ENCODE data around the gene CEP112. TPM values are rescaled to one million over a fixed set of nuclear protein-coding genes. Genes with fewer than 3 reads are reported as not detected.
"Not testable (repeated sequence)": the region's sequence is repeated elsewhere in the genome, so short reads cannot be mapped to it uniquely, and the experiment has no call there.

The CEP112 gene
- total RNA-seq, 1 donor from 2014 or later: 13.6 TPM

GRCh38 chr17:66094727-66095126 lies 97.2 kb downstream of the CEP112 start:
- ATAC-seq (no peak), DNase-seq (no peak)
- intact Hi-C loops (cut with micrococcal nuclease): no loop called here

GRCh38 chr17:66091445-66092080 lies 100.4 kb downstream of the CEP112 start:
- intact Hi-C loops (cut with micrococcal nuclease): no loop called here
- DNase-seq: no peak
- ATAC-seq: no peak

GRCh38 chr17:66089764-66090163 lies 102.2 kb downstream of the CEP112 start:
- ATAC-seq (no peak), DNase-seq (no peak)
- intact Hi-C loops (cut with micrococcal nuclease): no loop called here

- ATAC-seq: no peak
- intact Hi-C loops (cut with micrococcal nuclease): no loop called here
These were observed 103.8 kb downstream of the CEP112 start for GRCh38 chr17:66088173-66088572.

GRCh38 chr17:66087073-66087472 lies 104.9 kb downstream of the CEP112 start:
- DNase-seq (no peak), ATAC-seq (no peak)
- intact Hi-C loops (cut with micrococcal nuclease): no loop called here

More at GRCh38 chr17:66088173-66088572, 103.8 kb downstream of the CEP112 start:
- DNase-seq: no peak

GRCh38 chr17:66085221-66085620 lies 106.7 kb downstream of the CEP112 start:
- no peak for ATAC-seq
- DNase-seq: no peak
- intact Hi-C loops (cut with micrococcal nuclease): no loop called here

GRCh38 chr17:66080670-66081069 lies 111.3 kb downstream of the CEP112 start:
- ATAC-seq; intact Hi-C loops (cut with micrococcal nuclease): not testable (repeated sequence)

GRCh38 chr17:66076546-66077190 lies 115.3 kb downstream of the CEP112 start:
- intact Hi-C loops (cut with micrococcal nuclease): no loop called here

More at GRCh38 chr17:66080670-66081069, 111.3 kb downstream of the CEP112 start:
- DNase-seq: not testable (repeated sequence)

GRCh38 chr17:66073384-66073783 lies 118.5 kb downstream of the CEP112 start:
- no peak for ATAC-seq
- DNase-seq: no peak
- intact Hi-C loops (cut with micrococcal nuclease): no loop called here

More at GRCh38 chr17:66076546-66077190, 115.3 kb downstream of the CEP112 start:
- ATAC-seq: peak; percentile 20
- peak; percentile 48 for DNase-seq

GRCh38 chr17:66063686-66064085 lies 128.2 kb downstream of the CEP112 start:
- no peak for DNase-seq
- ATAC-seq: no peak
- intact Hi-C loops (cut with micrococcal nuclease): no loop called here

GRCh38 chr17:66056148-66056547 lies 135.8 kb downstream of the CEP112 start:
- ATAC-seq (no peak), DNase-seq (no peak)
- intact Hi-C loops (cut with micrococcal nuclease): no loop called here

GRCh38 chr17:66054242-66054641 lies 137.7 kb downstream of the CEP112 start:
- DNase-seq (no peak), ATAC-seq (no peak)
- intact Hi-C loops (cut with micrococcal nuclease): no loop called here

- intact Hi-C loops (cut with micrococcal nuclease): no loop called here
- DNase-seq (no peak), ATAC-seq (no peak)
These were observed 147.8 kb downstream of the CEP112 start for GRCh38 chr17:66044083-66044482.

- intact Hi-C loops (cut with micrococcal nuclease): no loop called here
- ATAC-seq: no peak
- DNase-seq: no peak
These were observed 148.5 kb downstream of the CEP112 start for GRCh38 chr17:66043419-66043818.

GRCh38 chr17:66040402-66040801 lies 151.5 kb downstream of the CEP112 start:
- ATAC-seq (no peak), DNase-seq (no peak)
- intact Hi-C loops (cut with micrococcal nuclease): no loop called here

GRCh38 chr17:66038125-66038524 lies 153.8 kb downstream of the CEP112 start:
- DNase-seq: no peak
- ATAC-seq: no peak
- intact Hi-C loops (cut with micrococcal nuclease): no loop called here

- ATAC-seq (no peak), DNase-seq (no peak)
- intact Hi-C loops (cut with micrococcal nuclease): no loop called here
These were observed 154.7 kb downstream of the CEP112 start for GRCh38 chr17:66037221-66037620.

GRCh38 chr17:66032082-66032712 lies 159.7 kb downstream of the CEP112 start:
- intact Hi-C loops (cut with micrococcal nuclease): no loop called here
- ATAC-seq (no peak), DNase-seq (no peak)

GRCh38 chr17:66025551-66025950 lies 166.4 kb downstream of the CEP112 start:
- no peak for ATAC-seq
- intact Hi-C loops (cut with micrococcal nuclease): no loop called here

GRCh38 chr17:66021757-66022156 lies 170.2 kb downstream of the CEP112 start:
- DNase-seq (no peak), ATAC-seq (no peak)
- intact Hi-C loops (cut with micrococcal nuclease): no loop called here

More at GRCh38 chr17:66025551-66025950, 166.4 kb downstream of the CEP112 start:
- no peak for DNase-seq
